IPS DF 6.9 (cell line): ENCODE measurements around the gene ENTR1.
A peak's percentile ranks its signal among the peaks of the same experiment; 100 is the strongest.

ENCODE experiments used
- DNase-seq: peaks from one replicate; pipeline ENCODE4 v3.0.0-alpha.2; 2013; ENCODE audit warnings: low read depth, low spot score
- H3K27ac ChIP-seq: one replicate; pipeline ENCODE4 v1.5.1; 2013; ENCODE audit warnings: low read length, control low read depth
- H3K27me3 ChIP-seq: 2 replicates; pipeline ENCODE4 v1.6.1; 2013; ENCODE audit warnings: mild to moderate bottlenecking, low read length; ENCODE audit not compliant: control insufficient read depth, insufficient read depth
- H3K36me3 ChIP-seq: 2 replicates; pipeline ENCODE4 v1.6.1; 2013; ENCODE audit warnings: low read length; ENCODE audit not compliant: control insufficient read depth, insufficient read depth
- H3K4me1 ChIP-seq: 2 replicates; pipeline ENCODE4 v1.6.1; 2013; ENCODE audit warnings: low read length; ENCODE audit not compliant: control insufficient read depth, insufficient read depth
- H3K4me3 ChIP-seq: 2 replicates; pipeline ENCODE4 v1.5.1; 2013; ENCODE audit warnings: mild to moderate bottlenecking, low read length
- H3K9me3 ChIP-seq: 2 replicates; pipeline ENCODE4 v1.6.1; 2013; ENCODE audit warnings: low read length, inconsistent platforms; ENCODE audit not compliant: control insufficient read depth, insufficient read depth
- WGBS: extraction: QIAGEN DNeasy Blood & Tissue Kit; methylation state at CpG from one replicate; pipeline ENCODE4 v1.1.7; 2013; ENCODE audit warnings: mixed read lengths, missing lambda C conversion rate; ENCODE audit not compliant: insufficient read length, insufficient coverage; 5-methylcytosine and 5-hydroxymethylcytosine counted together

ENTR1 gene

DNA sequence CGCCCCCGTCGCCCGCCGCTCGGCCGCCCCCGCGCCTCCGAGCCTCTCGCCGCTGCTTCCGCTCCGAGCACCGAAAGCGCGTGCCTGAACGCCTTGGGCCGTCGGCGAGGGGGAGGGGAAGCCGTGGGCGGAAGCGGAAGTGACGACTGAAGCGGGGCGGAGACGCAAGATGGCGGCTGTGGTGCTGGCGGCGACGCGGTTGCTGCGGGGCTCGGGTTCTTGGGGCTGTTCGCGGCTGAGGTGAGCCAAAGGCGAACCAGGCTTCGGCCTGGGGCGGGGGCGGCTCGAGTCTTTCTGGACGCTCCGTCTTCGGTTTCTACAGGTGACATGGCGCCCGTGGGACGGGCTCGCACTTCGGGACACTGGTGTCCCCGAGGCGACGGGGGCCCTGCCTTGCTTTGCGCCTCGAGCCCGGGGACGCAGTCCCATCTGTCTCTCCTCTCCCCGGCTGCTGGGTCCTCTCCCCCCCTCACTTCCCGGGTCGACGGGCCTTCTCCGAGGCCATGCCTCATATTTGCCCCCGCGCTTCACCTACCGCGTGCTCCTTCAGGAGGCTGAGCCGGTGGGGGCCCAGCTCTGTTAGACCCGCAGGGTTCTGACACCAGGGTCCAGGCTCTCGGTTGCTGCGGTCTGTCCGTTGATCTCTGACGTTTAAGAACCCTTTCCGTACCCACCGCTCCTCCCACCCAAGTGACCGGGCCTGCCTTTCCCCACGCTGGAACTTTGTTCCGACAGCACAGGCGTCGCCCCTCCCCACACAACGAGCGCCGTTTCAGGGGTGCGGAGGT is at the start of gene ENTR1, which contains the start of gene PMPCA:
TSS of gene ENTR1 (minus strand) at position 115 of the 788 bp plus-strand sequence. CDS start 217 bp downstream, outside the sequence.
TSS of gene PMPCA (plus strand) at position 159 of the 788 bp plus-strand sequence. CDS start at position 170, 11 bp downstream.
- peak within 1 kb of the TSS; percentile 82 for H3K4me3 ChIP-seq
- peak; percentile 60 for DNase-seq
- H3K27ac ChIP-seq, result no peak within 1 kb of the TSS
- no CpG with 5 or more reads among the region's 83 CpGs for WGBS
- no peaks in the 10 kb centered on the region; the same call in 1 of the 2 replicates for H3K4me1 ChIP-seq
- H3K36me3 ChIP-seq, result peaks cover 32% of the 10 kb centered on the region
- H3K9me3 ChIP-seq, result no peaks in the 10 kb centered on the region
- no peaks in the 10 kb centered on the region for H3K27me3 ChIP-seq

DNA sequence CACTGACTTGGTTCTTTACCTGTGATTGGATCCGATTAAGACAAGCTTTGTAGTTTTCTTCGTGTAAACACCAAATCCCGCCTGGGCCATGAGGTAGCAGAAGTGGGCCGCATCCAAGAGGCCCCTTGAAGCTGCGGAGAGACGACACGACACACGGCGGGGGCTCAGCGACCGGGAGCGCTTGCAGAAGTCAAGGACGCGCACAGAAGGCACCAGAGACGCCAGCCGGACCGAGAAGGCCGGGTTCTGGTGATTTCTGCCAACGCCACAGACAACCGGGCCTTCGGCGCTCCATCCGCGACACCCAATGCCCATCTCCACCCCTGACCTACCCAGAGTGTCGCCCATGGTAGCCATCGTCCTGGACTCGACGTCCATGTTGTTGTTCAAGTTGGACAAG is 49.0 kb upstream of the ENTR1 start:
- no peaks in the 10 kb centered on the region for H3K27me3 ChIP-seq
- no peak overlapping the region for H3K27ac ChIP-seq
- H3K36me3 ChIP-seq, result peaks cover 68% of the 10 kb centered on the region
- no peaks in the 10 kb centered on the region for H3K4me1 ChIP-seq
- DNase-seq, result no peak
- H3K9me3 ChIP-seq, result no peaks in the 10 kb centered on the region
- no peak overlapping the region for H3K4me3 ChIP-seq
- WGBS, result no CpG with 5 or more reads among the region's 28 CpGs

GRCh38 chr9:136457326-136457725 is 46.9 kb upstream of the ENTR1 start:
- WGBS, result no CpG with 5 or more reads among the region's 24 CpGs
- H3K27me3 ChIP-seq, result no peaks in the 10 kb centered on the region
- DNase-seq, result no peak

GRCh38 chr9:136456258-136456657 is 45.8 kb upstream of the ENTR1 start:
- H3K4me3 ChIP-seq, result no peak overlapping the region
- no peaks in the 10 kb centered on the region for H3K9me3 ChIP-seq
- H3K27me3 ChIP-seq, result no peaks in the 10 kb centered on the region
- no peak overlapping the region for H3K27ac ChIP-seq
- H3K36me3 ChIP-seq, result peaks cover 57% of the 10 kb centered on the region
- H3K4me1 ChIP-seq, result no peaks in the 10 kb centered on the region
- no peak for DNase-seq
- WGBS, result no CpG with 5 or more reads among the region's 9 CpGs

More at GRCh38 chr9:136457326-136457725, 46.9 kb upstream of the ENTR1 start:
- H3K36me3 ChIP-seq, result peaks cover 61% of the 10 kb centered on the region
- no peaks in the 10 kb centered on the region for H3K4me1 ChIP-seq
- H3K4me3 ChIP-seq, result no peak overlapping the region
- H3K9me3 ChIP-seq, result no peaks in the 10 kb centered on the region
- no peak overlapping the region for H3K27ac ChIP-seq

DNA sequence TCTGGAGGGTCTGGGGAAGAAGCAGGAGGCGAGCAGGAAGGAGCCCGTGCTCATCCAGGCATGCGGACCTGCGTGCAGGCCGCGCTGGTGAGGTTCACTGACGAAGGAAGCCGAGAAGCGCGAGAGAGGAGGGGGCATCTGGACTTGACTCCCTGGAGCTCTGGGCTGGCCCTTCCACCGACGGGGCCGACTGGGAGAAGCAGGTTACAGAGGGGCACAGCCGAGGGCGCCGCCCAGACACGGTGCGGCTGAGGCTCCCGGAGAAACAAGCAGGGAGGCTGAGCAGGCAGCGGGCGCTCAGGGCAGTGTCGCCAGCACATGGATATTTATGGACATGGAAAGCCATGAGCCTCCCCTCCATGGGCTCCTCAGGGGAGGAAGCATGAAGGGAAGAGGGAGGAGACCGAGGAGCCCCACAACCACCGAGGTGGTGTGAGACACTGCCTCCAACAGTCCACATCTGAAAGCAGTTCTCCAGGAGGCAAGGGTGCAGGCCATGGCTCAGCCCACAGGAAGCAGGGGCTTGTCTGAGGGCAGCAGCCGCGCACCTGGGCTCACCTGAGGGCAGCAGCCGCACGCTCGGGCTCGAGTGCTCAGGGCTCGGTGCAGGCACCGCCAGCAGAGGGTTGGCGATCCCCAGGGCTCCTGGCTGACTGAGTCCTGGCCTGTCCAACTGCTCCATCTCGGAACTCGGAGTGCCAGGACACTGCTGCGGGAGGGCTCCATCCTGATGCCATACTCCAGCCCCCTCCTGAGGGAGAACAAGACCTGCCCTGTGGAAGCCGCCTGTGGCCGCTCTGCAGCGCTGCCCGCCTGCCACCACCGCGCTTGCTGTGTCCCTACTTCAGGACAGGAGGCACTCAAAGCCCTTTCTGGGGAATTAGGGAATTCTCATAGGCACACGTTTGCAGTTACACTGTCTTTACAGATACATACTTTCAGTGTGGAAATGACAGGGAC is 44.9 kb upstream of the ENTR1 start:
- peaks cover 61% of the 10 kb centered on the region for H3K36me3 ChIP-seq
- no peak overlapping the region for H3K27ac ChIP-seq
- H3K4me3 ChIP-seq, result no peak overlapping the region
- H3K27me3 ChIP-seq, result no peaks in the 10 kb centered on the region
- no peak for DNase-seq
- no peaks in the 10 kb centered on the region for H3K4me1 ChIP-seq
- H3K9me3 ChIP-seq, result no peaks in the 10 kb centered on the region
- WGBS, result no CpG with 5 or more reads among the region's 43 CpGs

GRCh38 chr9:136454026-136454796 is 43.8 kb upstream of the ENTR1 start:
- WGBS, result no CpG with 5 or more reads among the region's 25 CpGs

GRCh38 chr9:136453326-136453725 is 42.9 kb upstream of the ENTR1 start:
- H3K27me3 ChIP-seq, result no peaks in the 10 kb centered on the region
- peaks cover 50% of the 10 kb centered on the region for H3K36me3 ChIP-seq
- H3K9me3 ChIP-seq, result no peaks in the 10 kb centered on the region
- WGBS, result no CpG with 5 or more reads among the region's 11 CpGs
- H3K4me3 ChIP-seq, result no peak overlapping the region
- DNase-seq, result no peak
- H3K4me1 ChIP-seq, result no peaks in the 10 kb centered on the region
- H3K27ac ChIP-seq, result no peak overlapping the region

More at GRCh38 chr9:136454026-136454796, 43.8 kb upstream of the ENTR1 start:
- Histone ChIP-seq H3K9me3 (no peaks in the 10 kb centered on the region), H3K4me1 (no peaks in the 10 kb centered on the region), H3K27me3 (no peaks in the 10 kb centered on the region), H3K36me3 (peaks cover 55% of the 10 kb centered on the region), H3K27ac (no peak overlapping the region), H3K4me3 (no peak overlapping the region)
- DNase-seq, result no peak

DNA sequence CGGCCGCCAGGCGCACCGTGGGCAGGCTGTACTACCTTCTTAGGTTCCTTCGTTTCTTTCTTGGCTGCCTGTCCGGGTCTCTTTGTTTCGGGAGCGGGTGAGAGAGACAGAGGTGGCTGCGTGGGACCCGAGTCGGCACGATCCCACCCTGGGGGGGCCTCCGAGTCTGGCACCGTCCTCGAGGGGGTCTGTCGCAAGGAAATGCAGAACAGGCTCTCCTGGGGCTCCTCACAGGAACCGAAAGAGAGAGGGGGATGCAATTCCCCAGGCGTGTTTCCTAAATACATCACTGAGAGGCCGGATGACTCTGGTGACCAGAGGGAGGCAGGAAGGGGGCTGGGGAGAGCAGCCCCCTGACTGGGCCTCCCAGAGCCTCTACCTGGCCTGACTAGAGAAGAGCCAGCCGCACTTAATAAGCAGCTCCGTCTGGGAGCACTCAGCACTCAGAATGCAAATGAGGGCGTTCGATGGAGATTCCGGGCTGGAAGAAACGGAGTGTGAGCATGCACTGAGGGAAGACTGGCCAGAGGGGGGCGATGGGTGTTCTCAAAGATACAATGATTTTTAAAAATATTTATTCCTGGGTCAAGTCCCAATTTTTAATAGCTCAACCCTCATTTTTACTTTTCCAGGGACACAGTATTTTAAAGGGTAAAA is 40.9 kb upstream of the ENTR1 start:
- no peak for DNase-seq
- Histone ChIP-seq H3K36me3 (peaks cover 52% of the 10 kb centered on the region), H3K27ac (no peak overlapping the region), H3K9me3 (no peaks in the 10 kb centered on the region), H3K4me1 (no peaks in the 10 kb centered on the region), H3K4me3 (no peak overlapping the region), H3K27me3 (no peaks in the 10 kb centered on the region)
- WGBS, result no CpG with 5 or more reads among the region's 26 CpGs

DNA sequence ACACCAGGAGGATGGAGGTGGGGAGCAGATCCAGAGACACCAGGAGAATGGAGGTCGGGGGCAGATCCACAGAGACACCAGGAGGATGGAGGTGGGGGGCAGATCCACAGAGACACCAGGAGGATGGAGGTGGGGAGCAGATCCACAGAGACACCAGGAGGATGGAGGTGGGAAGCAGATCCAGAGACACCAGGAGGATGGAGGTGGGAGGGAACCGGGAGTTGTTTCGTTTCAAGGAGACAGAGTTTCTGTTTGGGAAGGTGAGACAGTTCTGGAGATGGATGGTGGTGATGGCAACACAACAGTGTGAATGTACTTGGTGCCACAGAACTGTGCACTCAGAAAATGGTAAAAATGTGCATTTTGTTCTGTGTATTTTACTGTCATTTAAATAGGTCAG is 38.2 kb upstream of the ENTR1 start:
- no peak for DNase-seq
- WGBS, result no CpG with 5 or more reads among the region's 3 CpGs
- no peaks in the 10 kb centered on the region for H3K4me1 ChIP-seq

More for the DNA sequence above, 38.2 kb upstream of the ENTR1 start:
- Histone ChIP-seq H3K4me3 (no peak overlapping the region), H3K27ac (no peak overlapping the region), H3K9me3 (no peaks in the 10 kb centered on the region), H3K27me3 (no peaks in the 10 kb centered on the region), H3K36me3 (peaks cover 36% of the 10 kb centered on the region)
